SK-N-SH (cell line): ENCODE data around the gene USP6. TPM values are rescaled to one million over a fixed set of nuclear protein-coding genes. Genes with fewer than 3 reads are reported as not detected.

ENCODE experiments used
- CTCF ChIA-PET: fragments of 300-600, 350-600 bp; formaldehyde crosslinking; extraction: SDS; loops from one replicate; lab custom pipeline; 2021; lab: Yijun Ruan, JAX
- POLR2A ChIA-PET: fragments of 350-600 bp; sonication (Branson Sonifier 250); formaldehyde crosslinking; extraction: SDS; loops from one replicate; lab custom pipeline; 2020; ENCODE audit warnings: antibody characterized with exemption, inconsistent platforms; lab: Yijun Ruan, JAX
- DNase-seq: peaks from one replicate; pipeline ENCODE4 v3.0.0; 2012
- H2AFZ ChIP-seq: fragments of 200-600 bp; sonication (generic); 2 replicates; pipeline ENCODE4 v1.8.1; 2016; ENCODE audit warnings: antibody characterized with exemption, mild to moderate bottlenecking, low read depth
- H3F3A ChIP-seq: fragments of 200-600 bp; sonication (generic); replicated peaks from 2 replicates; pipeline ENCODE3; 2016; ENCODE audit warnings: antibody characterized with exemption, mild to moderate bottlenecking; ENCODE audit not compliant: insufficient read depth
- H3K27ac ChIP-seq, 2 experiments: fragments of 200-500 bp in 1 of 2; fragments of 200-600 bp in 1 of 2; sonication (Bioruptor generic) in 1 of 2; sonication (generic), shearing (Covaris generic) in 1 of 2; 2 replicates each; pipeline versions ENCODE4 v1.5.1 to v1.6.1; 2014 to 2016; ENCODE audit warnings: low read depth in 2 of 2, inconsistent platforms in 1 of 2, low read length in 1 of 2, mild to moderate bottlenecking in 1 of 2, mixed read lengths in 1 of 2
- H3K27me3 ChIP-seq: fragments of 200-600 bp; sonication (generic), shearing (Covaris generic); 2 replicates; pipeline ENCODE4 v1.6.1; 2016; ENCODE audit warnings: mixed run types; ENCODE audit not compliant: insufficient read depth
- H3K36me3 ChIP-seq, 2 experiments: fragments of 200-500 bp in 1 of 2; fragments of 200-600 bp in 1 of 2; sonication (Bioruptor generic) in 1 of 2; sonication (generic) in 1 of 2; replicated peaks in 1 of 2; 2 replicates each; pipeline versions ENCODE3 to v1.5.1; 2014 to 2016; ENCODE audit warnings: low read length in 1 of 2, mild to moderate bottlenecking in 1 of 2; ENCODE audit not compliant: insufficient read depth in 2 of 2, control insufficient read depth in 1 of 2
- H3K4me1 ChIP-seq, 2 experiments: fragments of 200-500 bp in 1 of 2; fragments of 200-600 bp in 1 of 2; sonication (Bioruptor generic) in 1 of 2; sonication (generic), shearing (Covaris generic) in 1 of 2; 2 replicates each; pipeline versions ENCODE4 v1.5.1 to v1.6.1; 2014 to 2016; ENCODE audit warnings: low read depth in 1 of 2, low read length in 1 of 2, mixed run types in 1 of 2; ENCODE audit not compliant: insufficient read depth in 2 of 2, control insufficient read depth in 1 of 2
- H3K4me2 ChIP-seq: fragments of 200-600 bp; sonication (generic), shearing (Covaris generic); 2 replicates; pipeline ENCODE4 v1.6.1; 2017; ENCODE audit warnings: mixed run types
- H3K4me3 ChIP-seq, 2 experiments: fragments of 200-500 bp in 1 of 2; fragments of 200-600 bp in 1 of 2; sonication (Bioruptor generic) in 1 of 2; sonication (generic), shearing (Covaris generic) in 1 of 2; 2 replicates each; pipeline versions ENCODE4 v1.5.1 to v1.8.1; 2014 to 2016; ENCODE audit warnings: low read depth in 2 of 2, inconsistent platforms in 1 of 2, low read length in 1 of 2, mild to moderate bottlenecking in 1 of 2, mixed read lengths in 1 of 2, moderate library complexity in 1 of 2
- H3K79me2 ChIP-seq: fragments of 200-600 bp; sonication (generic); 2 replicates; pipeline ENCODE4 v1.8.1; 2017; ENCODE audit warnings: mild to moderate bottlenecking; ENCODE audit not compliant: insufficient read depth
- H3K9ac ChIP-seq: fragments of 200-600 bp; sonication (generic); 2 replicates; pipeline ENCODE4 v1.6.1; 2017; ENCODE audit warnings: mixed run types
- H3K9me2 ChIP-seq: fragments of 200-600 bp; sonication (generic); 2 replicates; pipeline ENCODE4 v1.6.1; 2017; ENCODE audit warnings: mixed run types
- H3K9me3 ChIP-seq: fragments of 200-600 bp; sonication (generic); 2 replicates; pipeline ENCODE4 v1.6.1; 2017; ENCODE audit warnings: mixed run types, mild to moderate bottlenecking, moderate library complexity
- H4K20me1 ChIP-seq: fragments of 200-600 bp; sonication (generic); 2 replicates; pipeline ENCODE4 v1.6.1; 2017; ENCODE audit warnings: mild to moderate bottlenecking, mixed run types; ENCODE audit not compliant: insufficient read depth
- CHD2 ChIP-seq: fragments of 150-350 bp; IDR thresholded peaks from 2 replicates; pipeline ENCODE4 v1.6.1; 2018; ENCODE audit warnings: low read length; ENCODE audit not compliant: partially characterized antibody
- ELF1 ChIP-seq: IDR thresholded peaks from 2 replicates; pipeline ENCODE4 v1.4.0; 2012
- EP300 ChIP-seq, 2 experiments: IDR thresholded peaks; 2 replicates each; pipeline versions ENCODE4 v1.4.0 to v1.6.1; 2012; ENCODE audit warnings: borderline replicate concordance in 1 of 2, low read depth in 1 of 2, low read length in 1 of 2
- EZH2phosphoT487 ChIP-seq: fragments of 200-600 bp; sonication (generic); IDR thresholded peaks from 2 replicates; pipeline ENCODE4 v1.6.1; 2017; ENCODE audit warnings: low read depth, mixed run types, mild to moderate bottlenecking, antibody characterized with exemption, moderate library complexity, borderline replicate concordance
- FOXJ3 ChIP-seq: sonication (generic); formaldehyde crosslinking; IDR thresholded peaks from 2 replicates; pipeline ENCODE4 v1.5.1; 2020; ENCODE audit warnings: mild to moderate bottlenecking, missing genetic modification reagents
- GABPA ChIP-seq: IDR thresholded peaks from 2 replicates; pipeline ENCODE4 v1.4.0; 2012; ENCODE audit warnings: low read depth, mild to moderate bottlenecking
- MEF2A ChIP-seq: IDR thresholded peaks from 2 replicates; pipeline ENCODE4 v1.4.0; 2012; ENCODE audit warnings: low read depth, borderline replicate concordance
- RCOR1 ChIP-seq: fragments of 150-350 bp; IDR thresholded peaks from 2 replicates; pipeline ENCODE4 v1.6.1; 2017; ENCODE audit warnings: antibody characterized with exemption, low read length
- REST ChIP-seq: IDR thresholded peaks from 2 replicates; pipeline ENCODE4 v1.6.1; 2012; ENCODE audit warnings: mild to moderate bottlenecking, low read depth, low read length, moderate library complexity
- TAF1 ChIP-seq: IDR thresholded peaks from 2 replicates; pipeline ENCODE4 v1.6.1; 2012; ENCODE audit warnings: low read depth, mild to moderate bottlenecking, low read length, moderate library complexity, borderline replicate concordance
- TEAD4 ChIP-seq: IDR thresholded peaks from 2 replicates; pipeline ENCODE4 v1.4.0; 2012; ENCODE audit warnings: mild to moderate bottlenecking, borderline replicate concordance; ENCODE audit not compliant: insufficient read depth
- WGBS: methylation state at CpG from one replicate; pipeline ENCODE4 v1.1.6; 2017; ENCODE audit warnings: low lambda C conversion rate; 5-methylcytosine and 5-hydroxymethylcytosine counted together
- polyA plus RNA-seq, 3 experiments: library from polyadenylated mRNA; depleted of rRNA; stranded (reverse); fragments of >200 nt; gene quantifications; 2 replicates each; pipeline ENCODE4 v1.2.3, GENCODE V29; 2012
- TF ChIP-seq, protein P1 (sequence below): IDR thresholded peaks from 2 replicates; pipeline ENCODE4 v1.4.0; 2012; ENCODE audit warnings: low read depth, borderline replicate concordance
- TF ChIP-seq, protein P2 (sequence below): fragments of 150-350 bp; IDR thresholded peaks from 2 replicates; pipeline ENCODE4 v1.6.1; 2016; ENCODE audit warnings: mild to moderate bottlenecking, low read depth, low read length
- TF ChIP-seq, protein P3 (sequence below): fragments of 200-600 bp; sonication (generic); IDR thresholded peaks from 2 replicates; pipeline ENCODE4 v1.6.1; 2017; ENCODE audit warnings: antibody characterized with exemption, mild to moderate bottlenecking, moderate library complexity

The USP6 gene
- polyA plus RNA-seq, 1 of the 3 experiments (the other 2 are of a cell fraction) = not detected

DNA sequence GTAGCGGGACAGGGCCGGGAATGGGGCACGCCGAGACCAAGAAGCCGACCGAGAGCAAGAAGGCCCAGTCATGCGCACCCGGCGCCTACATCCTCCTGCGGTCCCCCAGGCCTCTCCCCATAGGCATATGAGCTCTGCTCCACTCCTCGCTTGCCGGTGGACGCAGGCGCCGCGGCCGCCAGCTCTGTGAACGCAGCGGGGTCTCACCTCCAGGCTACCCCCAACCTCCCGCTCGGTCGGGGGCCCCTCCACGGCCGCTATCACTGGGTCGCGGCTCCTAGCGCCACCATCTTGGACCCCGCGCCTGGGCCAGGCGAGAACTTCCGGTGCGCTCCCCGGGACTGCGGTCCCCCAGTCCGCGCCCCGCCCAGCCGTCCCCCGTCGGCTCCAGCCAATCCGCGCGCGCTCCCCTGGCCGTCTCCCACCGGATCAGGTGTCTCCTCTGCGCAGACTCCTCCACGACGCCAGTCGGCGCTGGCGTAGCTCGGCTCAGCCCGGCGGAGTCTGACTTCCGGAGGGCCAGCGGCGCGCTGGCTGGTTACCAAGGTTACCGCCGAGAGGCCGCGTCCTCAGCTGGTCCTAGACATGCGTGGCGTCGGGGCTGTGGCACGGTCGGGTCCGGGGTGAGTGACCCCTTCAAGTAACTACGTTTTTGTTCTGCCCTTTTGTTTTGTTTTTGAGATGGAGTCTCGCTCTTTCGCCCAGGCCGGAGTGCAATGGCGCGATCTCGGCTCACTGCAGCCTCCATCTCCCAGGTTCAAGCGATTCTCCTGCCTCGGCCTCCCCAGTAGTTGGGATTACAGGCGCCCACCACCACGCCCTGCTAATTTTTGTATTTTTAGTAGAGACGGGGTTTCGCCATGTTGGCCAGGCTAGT lies 75.9 kb downstream of the USP6 start, which contains the start of gene ZNF594 (continued):
- TF ChIP-seq, protein P1, sequence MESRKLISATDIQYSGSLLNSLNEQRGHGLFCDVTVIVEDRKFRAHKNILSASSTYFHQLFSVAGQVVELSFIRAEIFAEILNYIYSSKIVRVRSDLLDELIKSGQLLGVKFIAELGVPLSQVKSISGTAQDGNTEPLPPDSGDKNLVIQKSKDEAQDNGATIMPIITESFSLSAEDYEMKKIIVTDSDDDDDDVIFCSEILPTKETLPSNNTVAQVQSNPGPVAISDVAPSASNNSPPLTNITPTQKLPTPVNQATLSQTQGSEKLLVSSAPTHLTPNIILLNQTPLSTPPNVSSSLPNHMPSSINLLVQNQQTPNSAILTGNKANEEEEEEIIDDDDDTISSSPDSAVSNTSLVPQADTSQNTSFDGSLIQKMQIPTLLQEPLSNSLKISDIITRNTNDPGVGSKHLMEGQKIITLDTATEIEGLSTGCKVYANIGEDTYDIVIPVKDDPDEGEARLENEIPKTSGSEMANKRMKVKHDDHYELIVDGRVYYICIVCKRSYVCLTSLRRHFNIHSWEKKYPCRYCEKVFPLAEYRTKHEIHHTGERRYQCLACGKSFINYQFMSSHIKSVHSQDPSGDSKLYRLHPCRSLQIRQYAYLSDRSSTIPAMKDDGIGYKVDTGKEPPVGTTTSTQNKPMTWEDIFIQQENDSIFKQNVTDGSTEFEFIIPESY = 0 out of 2 replicates have a peak, but pooled peaks have one; percentile 13
- TF ChIP-seq RCOR1 = no peak; the same call in 1 of the 2 replicates
- peak; percentile 87 for TF ChIP-seq ELF1
- TF ChIP-seq EZH2phosphoT487 = no peak
- TF ChIP-seq TAF1 = peak; percentile 78
- TF ChIP-seq REST = no peak

DNA sequence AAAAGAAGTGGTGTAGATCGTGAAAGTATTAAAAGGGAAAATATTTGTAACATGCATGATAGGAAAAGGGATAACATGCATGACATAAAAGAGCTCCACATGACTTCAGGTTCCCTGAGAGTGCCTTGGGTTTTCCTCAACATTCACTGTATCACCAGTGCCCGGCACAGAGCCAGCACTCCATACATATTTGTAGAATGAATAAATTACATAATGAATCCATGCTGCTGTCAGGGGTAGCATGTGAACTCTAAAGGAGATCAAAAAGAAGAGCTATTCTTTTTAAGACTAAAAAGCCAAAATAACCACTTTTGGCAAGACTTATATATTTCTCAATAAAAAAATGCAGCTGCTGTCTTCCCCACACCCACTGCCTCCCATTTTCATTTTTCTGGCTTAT lies 78.5 kb downstream of the USP6 start:
- TF ChIP-seq, protein P2, sequence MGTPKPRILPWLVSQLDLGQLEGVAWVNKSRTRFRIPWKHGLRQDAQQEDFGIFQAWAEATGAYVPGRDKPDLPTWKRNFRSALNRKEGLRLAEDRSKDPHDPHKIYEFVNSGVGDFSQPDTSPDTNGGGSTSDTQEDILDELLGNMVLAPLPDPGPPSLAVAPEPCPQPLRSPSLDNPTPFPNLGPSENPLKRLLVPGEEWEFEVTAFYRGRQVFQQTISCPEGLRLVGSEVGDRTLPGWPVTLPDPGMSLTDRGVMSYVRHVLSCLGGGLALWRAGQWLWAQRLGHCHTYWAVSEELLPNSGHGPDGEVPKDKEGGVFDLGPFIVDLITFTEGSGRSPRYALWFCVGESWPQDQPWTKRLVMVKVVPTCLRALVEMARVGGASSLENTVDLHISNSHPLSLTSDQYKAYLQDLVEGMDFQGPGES = no peak
- no peak for TF ChIP-seq TAF1
- no peak for TF ChIP-seq EP300 (IDR thresholded peaks at IDR 0.05; ENCODE audit: borderline replicate concordance in 1 of 2, low read depth in 1 of 2, low read length in 1 of 2)
- TF ChIP-seq, protein P3, sequence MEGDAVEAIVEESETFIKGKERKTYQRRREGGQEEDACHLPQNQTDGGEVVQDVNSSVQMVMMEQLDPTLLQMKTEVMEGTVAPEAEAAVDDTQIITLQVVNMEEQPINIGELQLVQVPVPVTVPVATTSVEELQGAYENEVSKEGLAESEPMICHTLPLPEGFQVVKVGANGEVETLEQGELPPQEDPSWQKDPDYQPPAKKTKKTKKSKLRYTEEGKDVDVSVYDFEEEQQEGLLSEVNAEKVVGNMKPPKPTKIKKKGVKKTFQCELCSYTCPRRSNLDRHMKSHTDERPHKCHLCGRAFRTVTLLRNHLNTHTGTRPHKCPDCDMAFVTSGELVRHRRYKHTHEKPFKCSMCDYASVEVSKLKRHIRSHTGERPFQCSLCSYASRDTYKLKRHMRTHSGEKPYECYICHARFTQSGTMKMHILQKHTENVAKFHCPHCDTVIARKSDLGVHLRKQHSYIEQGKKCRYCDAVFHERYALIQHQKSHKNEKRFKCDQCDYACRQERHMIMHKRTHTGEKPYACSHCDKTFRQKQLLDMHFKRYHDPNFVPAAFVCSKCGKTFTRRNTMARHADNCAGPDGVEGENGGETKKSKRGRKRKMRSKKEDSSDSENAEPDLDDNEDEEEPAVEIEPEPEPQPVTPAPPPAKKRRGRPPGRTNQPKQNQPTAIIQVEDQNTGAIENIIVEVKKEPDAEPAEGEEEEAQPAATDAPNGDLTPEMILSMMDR = no peak
- no peak for TF ChIP-seq FOXJ3 (CRISPR knock-in tag)
- no peak for TF ChIP-seq MEF2A
- TF ChIP-seq GABPA = no peak
- no peak for TF ChIP-seq CHD2
- no peak for TF ChIP-seq ELF1
- TF ChIP-seq TEAD4 = no peak
- TF ChIP-seq, all 33 proteins: peak for 0
- 67% methylated on average over 2 of the region's 2 CpGs for WGBS
- Histone ChIP-seq H3K36me3 (peaks cover 0 to 15% of the 10 kb centered on the region in 2 experiments), H2AFZ (no peak overlapping the region), H3K4me2 (no peak overlapping the region), H3K9ac (no peak overlapping the region), H3F3A (peaks cover 6% of the 10 kb centered on the region), H3K4me1 (peaks cover 0 to 7% of the 10 kb centered on the region in 2 experiments; a peak in 1 of 4 replicates), H3K9me2 (no peaks in the 10 kb centered on the region), H3K4me3 (no peak overlapping the region), H3K79me2 (peaks cover 33% of the 10 kb centered on the region), H3K27ac (no peak overlapping the region), H3K27me3 (no peaks in the 10 kb centered on the region), H3K9me3 (peaks cover 12% of the 10 kb centered on the region), H4K20me1 (no peaks in the 10 kb centered on the region)
- CTCF ChIA-PET = no interaction called here
- POLR2A ChIA-PET = no interaction called here
- no peak for DNase-seq
